HG02759 (cell line): ENCODE measurements around the gene KRT76.

Source experiments
- ATAC-seq: cut with Tn5 transposase; IDR thresholded peaks from one replicate; pipeline ENCODE4 v1.9.1; 2021; ENCODE audit warnings: mild to moderate bottlenecking, moderate library complexity; ENCODE audit not compliant: unreplicated experiment

KRT76 gene

GRCh38 chr12:52742196-52742580, 35.0 kb downstream of the KRT76 start:
- ATAC-seq: no peak

GRCh38 chr12:52741375-52742195, 35.6 kb downstream of the KRT76 start:
- no peak for ATAC-seq

- no peak for ATAC-seq
These were observed 36.6 kb downstream of the KRT76 start for GRCh38 chr12:52740584-52740983.

- no peak for ATAC-seq
These were observed 37.2 kb downstream of the KRT76 start for GRCh38 chr12:52739963-52740362.

- no peak for ATAC-seq
These were observed 41.1 kb downstream of the KRT76 start for GRCh38 chr12:52735816-52736632.

- ATAC-seq: no peak
These were observed 42.0 kb downstream of the KRT76 start for GRCh38 chr12:52735106-52735505.

- ATAC-seq: no peak
These were observed 46.4 kb downstream of the KRT76 start for GRCh38 chr12:52730793-52731192.

- ATAC-seq: no peak
These were observed 46.8 kb downstream of the KRT76 start for GRCh38 chr12:52730383-52730782.

GRCh38 chr12:52729147-52729546, 48.0 kb downstream of the KRT76 start:
- ATAC-seq: no peak

GRCh38 chr12:52728374-52728773, 48.8 kb downstream of the KRT76 start:
- ATAC-seq: no peak

- ATAC-seq: no peak
These were observed 50.1 kb downstream of the KRT76 start for GRCh38 chr12:52727037-52727436.

- ATAC-seq: no peak
These were observed 50.7 kb downstream of the KRT76 start for GRCh38 chr12:52726451-52726850.

- no peak for ATAC-seq
These were observed 52.8 kb downstream of the KRT76 start for GRCh38 chr12:52724384-52724783.

- ATAC-seq: no peak
These were observed 54.5 kb downstream of the KRT76 start for GRCh38 chr12:52722680-52723079.

GRCh38 chr12:52721838-52722470, 55.2 kb downstream of the KRT76 start:
- no peak for ATAC-seq

GRCh38 chr12:52720365-52720886, 56.7 kb downstream of the KRT76 start:
- ATAC-seq: no peak
